Astrocyte (in vitro differentiated cells and primary cell): ENCODE measurements around the gene WNT9B.

ENCODE experiments used
- CTCF ChIP-seq: IDR thresholded peaks from 2 replicates; pipeline ENCODE4 v1.5.1; 2011; ENCODE audit warnings: low read depth, mild to moderate bottlenecking, inconsistent platforms, low read length, moderate library complexity; ENCODE audit not compliant: insufficient read depth
- EZH2 ChIP-seq: IDR thresholded peaks from 2 replicates; pipeline ENCODE4 v1.6.1; 2012; ENCODE audit warnings: mild to moderate bottlenecking, low read length, inconsistent platforms; ENCODE audit not compliant: insufficient read depth

- no peak for TF ChIP-seq CTCF
- TF ChIP-seq EZH2 = no peak
These were observed 25.3 kb upstream of the WNT9B start for GRCh38 chr17:46826116-46826515.
